ENCODE data around the gene LRIG1.

DNA sequence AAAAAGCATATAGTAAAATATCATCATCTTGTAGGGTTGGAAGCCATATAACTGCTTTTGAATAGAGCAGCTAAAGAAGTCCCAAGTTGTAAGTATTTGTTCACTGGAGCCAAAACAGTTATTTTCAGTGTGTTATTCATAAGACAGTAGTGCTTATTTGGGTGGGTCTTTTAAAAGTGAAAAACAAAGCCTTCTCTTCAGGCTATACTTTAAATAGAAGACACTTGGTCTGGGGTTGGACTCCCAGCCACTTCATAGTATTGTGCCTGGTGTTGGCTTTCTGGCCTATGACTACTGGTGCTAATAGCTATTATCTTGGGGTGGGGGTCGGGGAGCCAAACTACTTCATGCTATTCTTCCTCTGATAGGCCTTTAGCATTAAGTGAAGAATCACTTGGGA is 144.8 kb downstream of the LRIG1 start:
- TF ChIP-seq RAD21 (IDR thresholded peaks at IDR 0.05; ENCODE audit: low read depth): no peak
- TF ChIP-seq CEBPB (IDR thresholded peaks at IDR 0.05): no peak
- no peak for TF ChIP-seq YY1 (IDR thresholded peaks at IDR 0.05; ENCODE audit: low read depth)
- TF ChIP-seq EP300 (IDR thresholded peaks at IDR 0.05; ENCODE audit: borderline replicate concordance): no peak
- TF ChIP-seq, protein P1, sequence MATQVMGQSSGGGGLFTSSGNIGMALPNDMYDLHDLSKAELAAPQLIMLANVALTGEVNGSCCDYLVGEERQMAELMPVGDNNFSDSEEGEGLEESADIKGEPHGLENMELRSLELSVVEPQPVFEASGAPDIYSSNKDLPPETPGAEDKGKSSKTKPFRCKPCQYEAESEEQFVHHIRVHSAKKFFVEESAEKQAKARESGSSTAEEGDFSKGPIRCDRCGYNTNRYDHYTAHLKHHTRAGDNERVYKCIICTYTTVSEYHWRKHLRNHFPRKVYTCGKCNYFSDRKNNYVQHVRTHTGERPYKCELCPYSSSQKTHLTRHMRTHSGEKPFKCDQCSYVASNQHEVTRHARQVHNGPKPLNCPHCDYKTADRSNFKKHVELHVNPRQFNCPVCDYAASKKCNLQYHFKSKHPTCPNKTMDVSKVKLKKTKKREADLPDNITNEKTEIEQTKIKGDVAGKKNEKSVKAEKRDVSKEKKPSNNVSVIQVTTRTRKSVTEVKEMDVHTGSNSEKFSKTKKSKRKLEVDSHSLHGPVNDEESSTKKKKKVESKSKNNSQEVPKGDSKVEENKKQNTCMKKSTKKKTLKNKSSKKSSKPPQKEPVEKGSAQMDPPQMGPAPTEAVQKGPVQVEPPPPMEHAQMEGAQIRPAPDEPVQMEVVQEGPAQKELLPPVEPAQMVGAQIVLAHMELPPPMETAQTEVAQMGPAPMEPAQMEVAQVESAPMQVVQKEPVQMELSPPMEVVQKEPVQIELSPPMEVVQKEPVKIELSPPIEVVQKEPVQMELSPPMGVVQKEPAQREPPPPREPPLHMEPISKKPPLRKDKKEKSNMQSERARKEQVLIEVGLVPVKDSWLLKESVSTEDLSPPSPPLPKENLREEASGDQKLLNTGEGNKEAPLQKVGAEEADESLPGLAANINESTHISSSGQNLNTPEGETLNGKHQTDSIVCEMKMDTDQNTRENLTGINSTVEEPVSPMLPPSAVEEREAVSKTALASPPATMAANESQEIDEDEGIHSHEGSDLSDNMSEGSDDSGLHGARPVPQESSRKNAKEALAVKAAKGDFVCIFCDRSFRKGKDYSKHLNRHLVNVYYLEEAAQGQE (IDR thresholded peaks at IDR 0.05; ENCODE audit: low read depth): no peak
- TF ChIP-seq MAX (IDR thresholded peaks at IDR 0.05): no peak
- TF ChIP-seq FOXM1 (IDR thresholded peaks at IDR 0.05; ENCODE audit: borderline replicate concordance, low read depth): no peak
- no peak for TF ChIP-seq USF1 (IDR thresholded peaks at IDR 0.05)
- TF ChIP-seq CREB1 (IDR thresholded peaks at IDR 0.05; ENCODE audit: low read depth): no peak
- TF ChIP-seq TAF1 (IDR thresholded peaks at IDR 0.05; ENCODE audit: low read depth): no peak
- no peak for TF ChIP-seq ZBTB7A (IDR thresholded peaks at IDR 0.05; ENCODE audit: low read depth)
- no peak for TF ChIP-seq NFIC (IDR thresholded peaks at IDR 0.05)
- TF ChIP-seq TEAD4 (IDR thresholded peaks at IDR 0.05): no peak

Data from Ishikawa (cell line).